Kidney epithelial cell (primary cell): ENCODE data around the gene RAB40A. TPM values are rescaled to one million over a fixed set of nuclear protein-coding genes. Genes with fewer than 3 reads are reported as not detected.
A peak's percentile ranks its signal among the peaks of the same experiment; 100 is the strongest.

Source experiments
- DNase-seq: peaks from one replicate; pipeline ENCODE4 v3.0.0-alpha.2; 2010; ENCODE audit warnings: low read depth
- H3K27me3 ChIP-seq: 2 replicates; pipeline ENCODE4 v1.6.0; 2011; ENCODE audit warnings: low read length; ENCODE audit not compliant: control insufficient read depth, insufficient read depth
- H3K36me3 ChIP-seq: 2 replicates; pipeline ENCODE4 v1.5.1; 2011; ENCODE audit warnings: low read length; ENCODE audit not compliant: control insufficient read depth, insufficient read depth
- H3K4me3 ChIP-seq: 2 replicates; pipeline ENCODE4 v1.5.1; 2011; ENCODE audit warnings: low read depth, mild to moderate bottlenecking, control low read depth, low read length
- CTCF ChIP-seq: IDR thresholded peaks from 2 replicates; pipeline ENCODE4 v1.5.1; 2011; ENCODE audit warnings: mild to moderate bottlenecking, moderate library complexity, low read length, control low read depth, inconsistent platforms; ENCODE audit not compliant: insufficient read depth, poor library complexity, severe bottlenecking
- total RNA-seq: library from RNA; depleted of rRNA; stranded (reverse); fragments of >200 nt; gene quantifications from 2 replicates; pipeline ENCODE4 v1.2.3, GENCODE V29; 2015

The RAB40A gene
- 0.13 TPM in 1 of 2 replicates, not detected in the other for total RNA-seq

GRCh38 chrX:103519389-103519788 lies at the start of gene RAB40A:
Gene RAB40A (minus strand): TSS chrX:103519489. CDS start chrX:103500756, 18,733 bp downstream.
- H3K4me3 ChIP-seq = no peak within 1 kb of the TSS
- no peak for TF ChIP-seq CTCF
- no peaks in the 10 kb centered on the region for H3K27me3 ChIP-seq
- no peak for DNase-seq
- no peaks in the 10 kb centered on the region for H3K36me3 ChIP-seq

- peak; percentile 12 for DNase-seq
- TF ChIP-seq CTCF = no peak
- no peaks in the 10 kb centered on the region for H3K36me3 ChIP-seq
- no peak overlapping the region for H3K4me3 ChIP-seq
- H3K27me3 ChIP-seq = no peaks in the 10 kb centered on the region
These were observed 46.5 kb upstream of the RAB40A start for GRCh38 chrX:103565752-103566151.

GRCh38 chrX:103565197-103565596 lies 45.9 kb upstream of the RAB40A start:
- Histone ChIP-seq H3K36me3 (no peaks in the 10 kb centered on the region), H3K4me3 (no peak overlapping the region), H3K27me3 (no peaks in the 10 kb centered on the region)
- no peak for TF ChIP-seq CTCF
- DNase-seq = no peak

GRCh38 chrX:103562801-103563200 lies 43.5 kb upstream of the RAB40A start:
- Histone ChIP-seq H3K4me3 (no peak overlapping the region), H3K27me3 (no peaks in the 10 kb centered on the region)
- DNase-seq = no peak

GRCh38 chrX:103560256-103560655 lies 41.0 kb upstream of the RAB40A start:
- Histone ChIP-seq H3K4me3 (no peak overlapping the region), H3K36me3 (no peaks in the 10 kb centered on the region), H3K27me3 (no peaks in the 10 kb centered on the region)
- TF ChIP-seq CTCF = no peak
- no peak for DNase-seq

More at GRCh38 chrX:103562801-103563200, 43.5 kb upstream of the RAB40A start:
- TF ChIP-seq CTCF = no peak
- no peaks in the 10 kb centered on the region for H3K36me3 ChIP-seq

GRCh38 chrX:103556963-103557612 lies 37.8 kb upstream of the RAB40A start:
- TF ChIP-seq CTCF = no peak
- DNase-seq = no peak
- Histone ChIP-seq H3K36me3 (no peaks in the 10 kb centered on the region), H3K27me3 (no peaks in the 10 kb centered on the region), H3K4me3 (no peak overlapping the region)
